SK-N-MC (cell line): Measurements from ENCODE around the gene CHD3.

ENCODE experiments used
- EZH2 ChIP-seq: fragments of 200-600 bp; sonication (generic); IDR thresholded peaks from one replicate; pipeline ENCODE4 v1.6.1; 2017; ENCODE audit warnings: antibody characterized with exemption
- POLR2AphosphoS5 ChIP-seq: IDR thresholded peaks from 2 replicates; pipeline ENCODE4 v1.6.1; 2012; ENCODE audit warnings: mild to moderate bottlenecking, low read depth, low read length, borderline replicate concordance

DNA sequence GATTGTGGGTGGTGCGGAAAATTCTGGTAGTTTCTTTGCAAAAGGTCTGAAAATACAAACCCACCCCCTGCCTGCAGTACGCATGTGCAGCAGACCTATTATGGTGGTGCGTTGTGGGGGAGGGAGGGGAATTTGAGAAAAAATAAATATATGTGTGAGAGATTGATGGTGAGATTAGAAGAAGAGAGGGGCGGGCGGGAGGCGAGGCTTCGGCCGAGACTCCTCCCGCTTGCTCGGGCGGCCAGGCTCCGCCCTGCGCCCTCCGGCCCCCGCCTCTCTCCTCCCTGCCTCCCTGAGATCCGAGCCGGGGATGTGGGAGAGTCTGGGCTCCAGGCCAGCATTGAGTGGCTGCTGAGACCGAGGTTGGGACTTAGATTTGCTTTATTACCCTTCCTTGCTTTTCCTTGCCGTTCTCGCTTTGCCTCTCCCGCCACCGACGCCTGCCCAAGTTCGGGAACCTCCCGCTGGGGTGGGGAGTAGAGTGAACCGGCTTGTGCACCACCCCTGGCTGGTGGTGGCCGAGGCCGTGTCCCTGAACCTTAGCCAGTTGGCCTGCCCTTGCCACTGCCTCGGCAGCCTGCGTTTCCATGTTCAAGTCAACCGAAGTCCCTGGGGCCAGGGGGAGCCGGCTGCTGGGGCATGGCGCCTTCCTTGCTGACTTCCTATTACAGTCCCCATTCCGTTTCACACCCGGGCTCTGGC, 956 bp upstream of the CHD3 start:
- TF ChIP-seq EZH2 (no peak), POLR2AphosphoS5 (peak; percentile 61)
